ENCODE measurements around the gene FBXW8. TPM values are rescaled to one million over a fixed set of nuclear protein-coding genes. Genes with fewer than 3 reads are reported as not detected.
A peak's percentile ranks its signal among the peaks of the same experiment; 100 is the strongest.

FBXW8 gene
- total RNA-seq, 4 donors from 2014 or later: 7.8 to 29.9 (median 10.3) TPM

GRCh38 chr12:116876151-116876869 lies 34.4 kb upstream of the FBXW8 start:
- Histone ChIP-seq H3K4me1 (peaks cover under 1 to 28% (median 25%) of the 10 kb centered on the region in 4 donors), H3K27me3 (peaks cover 72% of the 10 kb centered on the region)
- in situ Hi-C loops (cut with MboI; ENCODE audit: low pct_ligation_motif_present in 1 of 4, low pct_unique_long_range_greater_than_20kb in 1 of 4, low sequenced_read_pairs in 3 of 4): no loop called here

DNA sequence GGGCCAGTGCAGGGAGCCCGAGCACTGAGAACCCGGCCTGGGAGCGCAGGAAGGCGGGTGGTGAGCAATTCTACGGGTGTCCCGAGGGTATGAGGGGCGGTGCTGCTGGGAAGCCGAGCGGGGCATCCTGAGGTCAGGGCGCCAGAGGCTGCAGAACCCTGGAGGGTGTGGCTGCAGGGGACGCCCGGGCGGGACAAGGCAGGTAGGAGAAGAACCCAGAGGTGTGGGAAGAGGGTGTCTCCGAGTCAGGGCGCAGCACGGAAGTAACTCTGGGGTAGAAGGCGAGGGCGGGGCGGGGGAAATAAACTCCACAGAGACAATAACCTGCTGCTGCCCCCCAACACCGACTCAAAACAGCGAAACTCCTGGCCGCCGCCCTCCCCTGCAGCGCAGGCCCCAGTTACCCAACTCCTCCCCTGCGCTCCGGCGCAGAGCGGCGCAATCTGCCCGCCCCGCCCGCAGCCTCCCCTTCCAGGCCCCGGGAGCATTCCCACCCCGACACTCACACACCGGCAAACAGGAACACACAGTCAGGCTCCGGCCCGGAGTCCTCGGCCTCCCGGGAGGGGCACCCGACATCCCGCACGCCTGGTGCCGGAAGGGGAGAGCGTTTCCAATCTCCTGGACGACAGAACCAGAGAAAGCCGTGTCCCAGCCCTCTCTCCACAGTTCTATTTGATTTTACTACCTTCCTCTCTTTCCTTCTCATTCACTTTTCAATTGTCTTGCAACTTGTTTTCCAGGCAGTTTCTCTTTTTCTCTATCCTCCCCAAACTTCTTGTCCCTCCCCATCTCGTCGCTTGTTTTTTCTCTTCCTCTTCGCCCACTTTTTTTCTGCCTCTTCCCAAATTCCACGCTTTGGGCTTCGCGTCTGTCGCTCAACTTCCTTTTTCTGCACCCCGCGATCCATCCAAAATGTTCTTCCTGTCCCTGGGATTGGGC lies 31.9 kb upstream of the FBXW8 start:
- H3K36me3 ChIP-seq: no peaks in the 10 kb centered on the region
- H3K27ac ChIP-seq: no peak overlapping the region
- H3K9me3 ChIP-seq: peaks cover 0 to 5% of the 10 kb centered on the region in 2 donors
- TF ChIP-seq EP300 (IDR thresholded peaks at IDR 0.05; ENCODE audit: low read depth) (no peak), CTCF (IDR thresholded peaks at IDR 0.05) (no peak), POLR2AphosphoS5 (IDR thresholded peaks at IDR 0.05) (no peak)
- H3K4me1 ChIP-seq: peaks cover 10 to 41% (median 33%) of the 10 kb centered on the region in 4 donors
- peaks cover 92% of the 10 kb centered on the region for H3K27me3 ChIP-seq
- intact Hi-C loops (cut with DNase I; ENCODE audit: low total_unique reads) (no loop called here), in situ Hi-C loops (cut with MboI; ENCODE audit: low pct_ligation_motif_present in 1 of 4, low pct_unique_long_range_greater_than_20kb in 1 of 4, low sequenced_read_pairs in 3 of 4) (no loop called here)
- 2% methylated on average over 10 to 53 of the region's 55 CpGs for WGBS, 2 donors (ENCODE audit: low coverage in 1 of 2)
- DNase-seq: peak; percentile 69
- peak overlapping the region in 3 of 4 donors; percentile 10 to 50 (median 26) for H3K4me3 ChIP-seq

More at GRCh38 chr12:116876151-116876869, 34.4 kb upstream of the FBXW8 start:
- H3K9me3 ChIP-seq: peaks cover 0 to 5% of the 10 kb centered on the region in 2 donors
- H3K36me3 ChIP-seq: no peaks in the 10 kb centered on the region
- WGBS, 2 donors (ENCODE audit: low coverage in 1 of 2): 10 to 44% methylated on average over 8 to 18 of the region's 19 CpGs
- intact Hi-C loops (cut with DNase I; ENCODE audit: low total_unique reads): no loop called here
- H3K4me3 ChIP-seq: no peak overlapping the region
- TF ChIP-seq EP300 (IDR thresholded peaks at IDR 0.05; ENCODE audit: low read depth) (no peak), POLR2A (IDR thresholded peaks at IDR 0.05) (no peak), CTCF (IDR thresholded peaks at IDR 0.05) (no peak), POLR2AphosphoS5 (IDR thresholded peaks at IDR 0.05) (no peak)
- no peak overlapping the region for H3K27ac ChIP-seq
- DNase-seq: no peak

DNA sequence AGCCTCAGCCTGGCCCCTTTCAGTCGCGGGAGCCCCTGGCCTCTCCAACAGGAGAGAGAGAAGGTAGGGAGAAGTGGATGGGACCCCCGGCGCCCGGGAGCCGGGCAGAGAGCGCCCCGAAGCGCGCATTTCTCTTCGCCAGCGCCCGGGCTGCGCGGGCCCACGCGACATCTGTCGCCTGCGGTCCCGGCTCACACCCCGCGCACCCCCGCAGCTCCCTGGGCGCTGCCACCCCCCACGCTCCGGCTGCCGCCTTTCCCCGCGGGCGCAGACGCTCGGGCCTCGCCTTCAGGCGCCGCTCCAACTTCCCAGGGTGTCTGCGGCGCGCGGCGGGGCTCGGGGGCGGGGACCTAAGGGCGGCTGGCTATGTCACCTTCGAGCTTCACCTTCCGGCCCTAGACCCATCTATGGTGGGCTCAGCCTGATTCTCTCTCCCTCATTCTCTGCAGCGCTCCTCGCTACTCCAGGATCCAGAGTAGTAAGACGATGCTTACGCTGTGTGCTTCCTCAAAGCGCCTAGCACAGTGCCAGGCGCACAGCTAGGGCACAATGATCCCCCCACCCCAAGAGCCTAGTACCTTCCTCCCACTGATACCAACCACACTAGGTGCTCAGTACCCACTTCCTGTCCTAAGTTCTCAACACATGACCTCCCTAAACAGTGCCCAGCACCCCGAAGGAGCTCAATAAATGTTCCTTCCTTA lies 31.1 kb upstream of the FBXW8 start:
- peak overlapping the region in 2 of 4 donors; percentile 26 to 50 for H3K4me3 ChIP-seq
- peak; percentile 14 for DNase-seq
- in situ Hi-C loops (cut with MboI; ENCODE audit: low pct_ligation_motif_present in 1 of 4, low pct_unique_long_range_greater_than_20kb in 1 of 4, low sequenced_read_pairs in 3 of 4) (no loop called here), intact Hi-C loops (cut with DNase I; ENCODE audit: low total_unique reads) (no loop called here)
- peaks cover 10 to 41% (median 33%) of the 10 kb centered on the region in 4 donors for H3K4me1 ChIP-seq
- peaks cover 93% of the 10 kb centered on the region for H3K27me3 ChIP-seq
- whole genome bisulfite sequencing, 2 donors (ENCODE audit: low coverage in 1 of 2): 0 to 1% methylated on average over 1 to 39 of the region's 52 CpGs
- H3K36me3 ChIP-seq: no peaks in the 10 kb centered on the region
- peaks cover 0 to under 1% of the 10 kb centered on the region in 2 donors for H3K9me3 ChIP-seq
- H3K27ac ChIP-seq: no peak overlapping the region
- TF ChIP-seq POLR2A (IDR thresholded peaks at IDR 0.05) (no peak), CTCF (IDR thresholded peaks at IDR 0.05) (no peak), EP300 (IDR thresholded peaks at IDR 0.05; ENCODE audit: low read depth) (no peak), POLR2AphosphoS5 (IDR thresholded peaks at IDR 0.05) (no peak)

Data from transverse colon (tissue), 4 donors.